GM12873 (cell line): Measurements from ENCODE around the gene PRPS1L1.

Experiments used
- TF ChIP-seq, protein P1 (sequence below): IDR thresholded peaks from 2 replicates; pipeline ENCODE4 v1.5.1; 2012; ENCODE audit warnings: low read depth, mild to moderate bottlenecking, moderate library complexity, low read length, control low read depth; ENCODE audit not compliant: insufficient read depth; ENCODE audit errors: missing control alignments

Gene PRPS1L1

GRCh38 chr7:18037609-18038008 is 10.0 kb upstream of the PRPS1L1 start:
- TF ChIP-seq, protein P1, sequence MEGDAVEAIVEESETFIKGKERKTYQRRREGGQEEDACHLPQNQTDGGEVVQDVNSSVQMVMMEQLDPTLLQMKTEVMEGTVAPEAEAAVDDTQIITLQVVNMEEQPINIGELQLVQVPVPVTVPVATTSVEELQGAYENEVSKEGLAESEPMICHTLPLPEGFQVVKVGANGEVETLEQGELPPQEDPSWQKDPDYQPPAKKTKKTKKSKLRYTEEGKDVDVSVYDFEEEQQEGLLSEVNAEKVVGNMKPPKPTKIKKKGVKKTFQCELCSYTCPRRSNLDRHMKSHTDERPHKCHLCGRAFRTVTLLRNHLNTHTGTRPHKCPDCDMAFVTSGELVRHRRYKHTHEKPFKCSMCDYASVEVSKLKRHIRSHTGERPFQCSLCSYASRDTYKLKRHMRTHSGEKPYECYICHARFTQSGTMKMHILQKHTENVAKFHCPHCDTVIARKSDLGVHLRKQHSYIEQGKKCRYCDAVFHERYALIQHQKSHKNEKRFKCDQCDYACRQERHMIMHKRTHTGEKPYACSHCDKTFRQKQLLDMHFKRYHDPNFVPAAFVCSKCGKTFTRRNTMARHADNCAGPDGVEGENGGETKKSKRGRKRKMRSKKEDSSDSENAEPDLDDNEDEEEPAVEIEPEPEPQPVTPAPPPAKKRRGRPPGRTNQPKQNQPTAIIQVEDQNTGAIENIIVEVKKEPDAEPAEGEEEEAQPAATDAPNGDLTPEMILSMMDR, result no peak

DNA sequence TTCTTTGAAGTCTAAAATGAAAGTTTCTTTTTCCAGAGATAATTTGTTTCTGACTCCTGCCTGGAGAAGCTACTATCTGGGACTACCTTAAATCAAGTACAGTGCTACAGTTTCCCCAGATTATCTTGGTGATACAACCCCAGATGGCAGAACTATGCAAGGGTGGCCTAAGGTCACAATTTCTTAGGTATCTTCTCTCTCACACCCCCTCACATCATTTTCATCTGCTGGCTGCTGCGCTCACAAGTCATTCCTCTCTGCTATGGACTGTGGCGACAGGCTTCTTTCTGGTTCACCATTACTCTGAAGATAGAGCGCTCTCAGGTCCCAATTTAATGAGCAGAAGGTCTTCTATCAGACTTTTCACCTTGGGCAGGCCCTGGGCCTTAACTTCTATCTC is 9.1 kb upstream of the PRPS1L1 start:
- TF ChIP-seq, protein P1, result no peak

GRCh38 chr7:18030758-18031157 is 3.1 kb upstream of the PRPS1L1 start:
- TF ChIP-seq, protein P1, result no peak

- TF ChIP-seq, protein P1, result no peak
Measured at GRCh38 chr7:18020138-18020715, 7.4 kb downstream of the PRPS1L1 start.

DNA sequence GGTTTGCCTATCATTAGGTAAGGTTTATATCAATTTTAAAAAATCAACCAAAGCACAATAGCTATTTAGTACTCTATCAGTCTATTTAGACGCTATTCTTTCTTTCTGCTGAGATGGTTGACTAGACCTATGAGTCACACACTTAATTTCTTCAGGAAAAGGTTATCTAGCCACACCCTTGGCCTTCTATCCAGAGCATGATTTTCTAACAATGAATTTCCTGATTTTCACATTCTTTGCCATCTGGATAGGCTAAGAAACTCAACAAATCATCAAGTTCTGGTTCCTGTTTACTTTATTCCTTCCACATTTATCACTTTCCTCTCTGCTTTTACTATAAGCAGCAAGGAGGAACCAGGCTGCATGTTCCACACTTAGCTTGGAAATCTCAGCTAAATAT is 8.1 kb downstream of the PRPS1L1 start:
- TF ChIP-seq, protein P1, result no peak

GRCh38 chr7:18018296-18019215 is 9.1 kb downstream of the PRPS1L1 start:
- TF ChIP-seq, protein P1, result no peak
